ENCODE measurements around the gene ERICH2.
"Not testable (repeated sequence)": the region's sequence is repeated elsewhere in the genome, so short reads cannot be mapped to it uniquely, and the experiment has no call there.

The ERICH2 gene

GRCh38 chr2:170734601-170735000, 35.6 kb upstream of the ERICH2 start:
- H3K36me3 ChIP-seq (ENCODE audit: control insufficient read depth in 2 of 2, insufficient read depth in 1 of 2, low read length in 2 of 2); POLR2A ChIA-PET; H3K27ac ChIP-seq (ENCODE audit: extremely low read depth, low read depth, low read length); H3K4me3 ChIP-seq (ENCODE audit: low read depth, low read length); H3K9me3 ChIP-seq (ENCODE audit: control insufficient read depth, insufficient read depth, low read depth, low read length); H3K4me1 ChIP-seq (ENCODE audit: control insufficient read depth, insufficient read depth, low read length): not testable (repeated sequence)
- CTCF ChIA-PET = interaction anchor here (0.5 kb wide), 1 partner anchor 499 kb away, joined by 4 read pairs; no protein-coding TSS in a partner anchor

DNA sequence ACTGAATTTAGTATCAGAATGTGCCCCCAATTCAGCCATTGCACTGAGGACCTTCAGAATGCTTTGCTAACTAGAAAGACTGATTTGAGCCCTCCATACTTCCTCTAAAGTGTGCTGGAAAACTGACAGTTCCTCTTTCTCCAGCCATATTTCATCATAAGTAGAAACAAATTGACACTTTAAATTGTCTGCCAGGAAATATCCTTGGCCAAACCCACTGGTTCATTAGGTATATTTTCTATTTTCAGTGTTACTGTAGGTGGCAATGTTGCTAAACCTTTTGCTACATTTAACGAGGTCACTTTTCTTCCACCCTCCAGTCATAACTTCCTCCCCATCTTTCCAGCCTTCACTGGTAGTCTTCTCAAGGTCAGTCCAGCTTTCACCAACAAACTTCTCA, 33.5 kb upstream of the ERICH2 start:
- Histone ChIP-seq H3K4me3 (ENCODE audit: low read depth, low read length) (no peak overlapping the region), H3K36me3 (ENCODE audit: control insufficient read depth in 2 of 2, insufficient read depth in 1 of 2, low read length in 2 of 2) (no peaks in the 10 kb centered on the region), H3K27ac (ENCODE audit: extremely low read depth, low read depth, low read length) (no peak overlapping the region), H3K9me3 (ENCODE audit: control insufficient read depth, insufficient read depth, low read depth, low read length) (no peaks in the 10 kb centered on the region), H3K4me1 (ENCODE audit: control insufficient read depth, insufficient read depth, low read length) (no peaks in the 10 kb centered on the region)
- ChIA-PET POLR2A (no interaction called here), CTCF (interaction anchor here (0.6 to 1.3 kb wide), 2 partner anchors 78 to 671 kb away, joined by 3 read pairs; no protein-coding TSS in a partner anchor)
- no peak for TF ChIP-seq ZNF785 (tag by site-specific recombination; IDR thresholded peaks at IDR 0.05)
- TF ChIP-seq ATF2 (tag by site-specific recombination; IDR thresholded peaks at IDR 0.05; ENCODE audit: low read depth) = no peak
- TF ChIP-seq ZNF133 (tag by site-specific recombination; IDR thresholded peaks at IDR 0.05) = no peak
- no peak for TF ChIP-seq SCRT2 (tag by site-specific recombination; IDR thresholded peaks at IDR 0.05)
- no peak for TF ChIP-seq ZNF596 (tag by site-specific recombination; IDR thresholded peaks at IDR 0.05)
- no peak for TF ChIP-seq ZEB2 (tag by site-specific recombination; IDR thresholded peaks at IDR 0.05)
- TF ChIP-seq ZNF404 (tag by site-specific recombination; IDR thresholded peaks at IDR 0.05) = no peak
- no peak for TF ChIP-seq GLIS1 (tag by site-specific recombination; IDR thresholded peaks at IDR 0.05)
- no peak for TF ChIP-seq YY2 (tag by site-specific recombination; IDR thresholded peaks at IDR 0.05)
- TF ChIP-seq GLIS2 (tag by site-specific recombination; IDR thresholded peaks at IDR 0.05) = no peak
- TF ChIP-seq ZNF843 (tag by site-specific recombination; IDR thresholded peaks at IDR 0.05) = no peak
- TF ChIP-seq MZF1 (tag by site-specific recombination; IDR thresholded peaks at IDR 0.05; ENCODE audit: borderline replicate concordance) = no peak
- TF ChIP-seq ZNF394 (tag by site-specific recombination; IDR thresholded peaks at IDR 0.05; ENCODE audit: borderline replicate concordance) = no peak
- TF ChIP-seq ZNF76 (tag by site-specific recombination; IDR thresholded peaks at IDR 0.05; ENCODE audit: borderline replicate concordance, low read depth) = no peak
- TF ChIP-seq KLF1 (tag by site-specific recombination; IDR thresholded peaks at IDR 0.05) = no peak
- TF ChIP-seq ZNF488 (tag by site-specific recombination; IDR thresholded peaks at IDR 0.05) = no peak
- no peak for TF ChIP-seq ZNF558 (tag by site-specific recombination; IDR thresholded peaks at IDR 0.05)

DNA sequence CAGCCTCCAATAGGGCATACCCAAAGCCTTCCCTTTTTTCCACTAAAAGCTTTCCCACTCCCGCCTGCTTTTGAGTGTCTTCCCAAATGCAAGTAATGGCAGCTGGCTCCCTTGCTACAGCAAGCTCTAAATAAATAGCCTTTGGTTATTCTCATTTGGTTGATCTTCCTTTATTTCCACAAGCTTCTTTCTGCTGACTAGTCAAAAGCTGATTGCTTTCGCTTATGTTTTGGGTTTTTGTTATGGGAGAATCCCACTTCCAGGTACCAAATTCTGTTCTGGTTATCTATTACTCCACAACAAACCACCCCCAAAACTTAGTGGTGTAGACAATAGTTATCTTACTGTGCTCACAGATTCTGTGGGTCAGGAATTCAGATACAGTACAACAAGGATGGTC, 32.8 kb upstream of the ERICH2 start:
- ChIA-PET CTCF (interaction anchor here (0.9 to 1.3 kb wide), 3 partner anchors 14 to 328 kb away, joined by 3 to 4 read pairs (median 3); no protein-coding TSS in a partner anchor), POLR2A (no interaction called here)
- Histone ChIP-seq H3K9me3 (ENCODE audit: control insufficient read depth, insufficient read depth, low read depth, low read length) (no peaks in the 10 kb centered on the region), H3K27ac (ENCODE audit: extremely low read depth, low read depth, low read length) (no peak overlapping the region), H3K4me1 (ENCODE audit: control insufficient read depth, insufficient read depth, low read length) (no peaks in the 10 kb centered on the region), H3K36me3 (ENCODE audit: control insufficient read depth in 2 of 2, insufficient read depth in 1 of 2, low read length in 2 of 2) (no peaks in the 10 kb centered on the region), H3K4me3 (ENCODE audit: low read depth, low read length) (no peak overlapping the region)
- TF ChIP-seq ZNF521 (tag by site-specific recombination; IDR thresholded peaks at IDR 0.05) = no peak
- no peak for TF ChIP-seq ZNF19 (tag by site-specific recombination; IDR thresholded peaks at IDR 0.05; ENCODE audit: low read depth)
- no peak for TF ChIP-seq ZNF777 (tag by site-specific recombination; IDR thresholded peaks at IDR 0.05; ENCODE audit: borderline replicate concordance)
- no peak for TF ChIP-seq ZNF76 (tag by site-specific recombination; IDR thresholded peaks at IDR 0.05; ENCODE audit: borderline replicate concordance, low read depth)

Data from HEK293 (cell line).